Keratinocyte (primary cell): ENCODE results near the gene ANKRD10. TPM values are rescaled to one million over a fixed set of nuclear protein-coding genes. Genes with fewer than 3 reads are reported as not detected.

Experiments
- DNase-seq: peaks from one replicate; pipeline ENCODE4 v3.0.0-alpha.2; 2011; ENCODE audit warnings: low read depth, missing footprints, low spot score
- FAIRE-seq: peaks from 2 replicates; lab custom pipeline; 2011; peaks lifted over from hg19 to GRCh38; lab: Jason Lieb, UNC
- H2AFZ ChIP-seq: 2 replicates; pipeline ENCODE4 v1.6.0; 2012; ENCODE audit warnings: low read length, control low read depth, inconsistent platforms; ENCODE audit not compliant: control insufficient read depth
- H3K27ac ChIP-seq: 2 replicates; pipeline ENCODE4 v1.5.1; 2011; ENCODE audit warnings: low read length; ENCODE audit not compliant: control insufficient read depth, insufficient read depth
- H3K27me3 ChIP-seq: 3 replicates; pipeline ENCODE4 v1.6.0; 2011; ENCODE audit warnings: low read length; ENCODE audit not compliant: control insufficient read depth, insufficient read depth; ENCODE audit errors: extremely low read depth
- H3K36me3 ChIP-seq, 2 experiments: 2 replicates in 1 of 2; 3 replicates in 1 of 2; pipeline ENCODE4 v1.5.1; 2011; ENCODE audit warnings: low read length in 2 of 2, mild to moderate bottlenecking in 1 of 2; ENCODE audit not compliant: control insufficient read depth in 2 of 2, insufficient read depth in 2 of 2; ENCODE audit errors: extremely low read depth in 1 of 2
- H3K4me1 ChIP-seq: 3 replicates; pipeline ENCODE4 v1.5.1; 2011; ENCODE audit warnings: low read length; ENCODE audit not compliant: control insufficient read depth, insufficient read depth; ENCODE audit errors: extremely low read depth
- H3K4me2 ChIP-seq: 3 replicates; pipeline ENCODE4 v1.6.0; 2011; ENCODE audit warnings: low read depth, low read length; ENCODE audit not compliant: control insufficient read depth, insufficient read depth; ENCODE audit errors: extremely low read depth
- H3K4me3 ChIP-seq, 3 experiments: fragments of 200-600 bp in 1 of 3; sonication (generic) in 1 of 3; 2 replicates in 2 of 3; 3 replicates in 1 of 3; pipeline ENCODE4 v1.5.1; 2011 to 2016; ENCODE audit warnings: low read length in 3 of 3, mild to moderate bottlenecking in 3 of 3, control low read depth in 2 of 3, inconsistent platforms in 1 of 3, low read depth in 1 of 3, mixed read lengths in 1 of 3, mixed run types in 1 of 3, moderate library complexity in 1 of 3; ENCODE audit not compliant: control insufficient read depth in 2 of 3, insufficient read depth in 2 of 3; ENCODE audit errors: extremely low read depth in 1 of 3
- H3K79me2 ChIP-seq: 2 replicates; pipeline ENCODE4 v1.6.0; 2012; ENCODE audit warnings: low read length; ENCODE audit not compliant: control insufficient read depth, insufficient read depth
- H3K9ac ChIP-seq: 3 replicates; pipeline ENCODE4 v1.6.0; 2011; ENCODE audit warnings: low read length; ENCODE audit not compliant: control insufficient read depth, insufficient read depth; ENCODE audit errors: extremely low read depth
- H3K9me1 ChIP-seq: 3 replicates; pipeline ENCODE4 v1.6.0; 2011; ENCODE audit warnings: low read length; ENCODE audit not compliant: control insufficient read depth, insufficient read depth; ENCODE audit errors: extremely low read depth
- H3K9me3 ChIP-seq: 2 replicates; pipeline ENCODE4 v1.5.1; 2012; ENCODE audit warnings: low read depth, low read length; ENCODE audit not compliant: control insufficient read depth
- H4K20me1 ChIP-seq: 3 replicates; pipeline ENCODE4 v1.6.0; 2011; ENCODE audit warnings: low read length; ENCODE audit not compliant: control insufficient read depth, insufficient read depth; ENCODE audit errors: extremely low read depth
- CTCF ChIP-seq, 3 experiments: IDR thresholded peaks in 1 of 3; conservative IDR thresholded peaks in 1 of 3; optimal IDR thresholded peaks in 1 of 3; 2 replicates in 2 of 3; 3 replicates in 1 of 3; pipeline versions ENCODE3 to v1.5.1; 2011; ENCODE audit warnings: low read length in 3 of 3, mild to moderate bottlenecking in 3 of 3, moderate library complexity in 2 of 3, control low read depth in 1 of 3, inconsistent platforms in 1 of 3; ENCODE audit not compliant: insufficient read depth in 2 of 3; ENCODE audit errors: extremely low read depth in 1 of 3
- EZH2 ChIP-seq: IDR thresholded peaks from one replicate; pipeline ENCODE4 v1.6.1; 2012; ENCODE audit warnings: inconsistent platforms, mild to moderate bottlenecking, low read length, moderate library complexity
- dilution Hi-C: fragments of 300-500 bp; cut with MboI; formaldehyde crosslinking; loops from one replicate; pipeline ENCODE4 v1.7.0; 2020; ENCODE audit warnings: low sequenced_read_pairs; ENCODE audit not compliant: extremely low pct_ligation_motif_present
- polyA plus RNA-seq, 5 experiments: library from polyadenylated mRNA; depleted of rRNA in 3 of 5; stranded (reverse) in 3 of 5; stranded (forward) in 1 of 5; unstranded in 1 of 5; fragments of >200 nt; gene quantifications; 1 replicate in 1 of 5; 2 replicates in 3 of 5; 3 replicates in 1 of 5; pipeline versions ENCODE4 v1.2.1 to v1.2.3, GENCODE V29; 2011 to 2012; ENCODE audit warnings: missing spikeins in 2 of 5, low read depth in 1 of 5, low replicate concordance in 1 of 5

The ANKRD10 gene
- polyA plus RNA-seq, 1 donor (not counting 4 experiments of a cell fraction or from before 2014, with no cell fraction given) = 58.1 TPM

- Histone ChIP-seq H2AFZ (no peak overlapping the region), H3K9me1 (no peaks in the 10 kb centered on the region), H3K79me2 (no peaks in the 10 kb centered on the region), H3K4me2 (no peak overlapping the region), H3K9me3 (no peaks in the 10 kb centered on the region), H3K27me3 (peaks cover 13% of the 10 kb centered on the region), H3K9ac (no peak overlapping the region), H3K4me1 (no peaks in the 10 kb centered on the region), H4K20me1 (no peaks in the 10 kb centered on the region), H3K36me3 (no peaks in the 10 kb centered on the region), H3K4me3 (no peak overlapping the region), H3K27ac (no peak overlapping the region)
- FAIRE-seq = no peak
- no peak for DNase-seq
- dilution Hi-C loops = no loop called here
- TF ChIP-seq EZH2 (no peak), CTCF (optimal IDR thresholded peaks at IDR 0.05 in 1 of 3, IDR thresholded peaks at IDR 0.05 in 1 of 3, conservative IDR thresholded peaks at IDR 0.05 in 1 of 3; ENCODE audit: extremely low read depth in 1 of 3, insufficient read depth in 2 of 3, low read length in 3 of 3) (no peak)
These were observed 60.0 kb downstream of the ANKRD10 start for GRCh38 chr13:110854866-110855265.

- no peak for FAIRE-seq
- no peak overlapping the region for H3K9ac ChIP-seq
- dilution Hi-C loops = no loop called here
- H3K4me3 ChIP-seq = no peak overlapping the region
- no peak overlapping the region for H3K4me2 ChIP-seq
- no peak overlapping the region for H3K27ac ChIP-seq
- no peaks in the 10 kb centered on the region for H4K20me1 ChIP-seq
- no peak overlapping the region for H2AFZ ChIP-seq
- H3K36me3 ChIP-seq = no peaks in the 10 kb centered on the region
- H3K9me1 ChIP-seq = no peaks in the 10 kb centered on the region
- H3K79me2 ChIP-seq = no peaks in the 10 kb centered on the region
- no peak for DNase-seq
- H3K4me1 ChIP-seq = no peaks in the 10 kb centered on the region
- no peak for TF ChIP-seq EZH2
- peaks cover 18% of the 10 kb centered on the region for H3K27me3 ChIP-seq
- no peaks in the 10 kb centered on the region for H3K9me3 ChIP-seq
These were observed 61.6 kb downstream of the ANKRD10 start for GRCh38 chr13:110853235-110853721.

DNA sequence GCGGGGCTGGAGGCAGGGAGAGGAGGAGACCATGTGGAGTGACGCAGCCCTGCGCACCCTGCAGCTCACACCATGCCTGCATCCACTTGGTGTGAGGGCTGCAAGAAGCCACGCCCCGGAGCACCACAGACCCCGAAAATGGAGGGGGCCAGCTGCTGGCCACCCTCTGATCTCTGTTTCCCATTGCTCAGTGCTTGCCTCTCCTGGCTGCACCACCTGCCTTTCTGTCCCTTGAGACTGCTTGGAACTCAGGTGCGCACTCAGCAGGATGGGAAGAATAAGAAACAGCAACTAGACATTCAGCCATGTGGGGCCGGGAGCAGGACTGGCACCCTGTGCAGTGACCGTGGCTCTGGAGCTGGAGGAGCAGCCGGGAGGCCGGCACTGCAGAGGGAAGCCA is 64.0 kb downstream of the ANKRD10 start:
- H3K9me1 ChIP-seq = no peaks in the 10 kb centered on the region
- no peak for TF ChIP-seq EZH2
- TF ChIP-seq CTCF (optimal IDR thresholded peaks at IDR 0.05 in 1 of 3, IDR thresholded peaks at IDR 0.05 in 1 of 3, conservative IDR thresholded peaks at IDR 0.05 in 1 of 3; ENCODE audit: extremely low read depth in 1 of 3, insufficient read depth in 2 of 3, low read length in 3 of 3) = no peak
- H3K27ac ChIP-seq = no peak overlapping the region
- no peak for DNase-seq
- no peaks in the 10 kb centered on the region for H4K20me1 ChIP-seq
- dilution Hi-C loops = no loop called here
- H3K4me1 ChIP-seq = no peaks in the 10 kb centered on the region
- no peak overlapping the region for H3K4me2 ChIP-seq
- no peak overlapping the region for H3K9ac ChIP-seq
- FAIRE-seq = no peak
- H2AFZ ChIP-seq = no peak overlapping the region
- H3K36me3 ChIP-seq = no peaks in the 10 kb centered on the region
- no peaks in the 10 kb centered on the region for H3K79me2 ChIP-seq
- H3K4me3 ChIP-seq = no peak overlapping the region
- H3K9me3 ChIP-seq = no peaks in the 10 kb centered on the region
- H3K27me3 ChIP-seq = peaks cover 23% of the 10 kb centered on the region
